B cell (primary cell): ENCODE results near the gene WDR4. TPM values are rescaled to one million over a fixed set of nuclear protein-coding genes. Genes with fewer than 3 reads are reported as not detected.
"Not testable (repeated sequence)": the region's sequence is repeated elsewhere in the genome, so short reads cannot be mapped to it uniquely, and the experiment has no call there.

Experiments
- ATAC-seq: fragments of 200-7000 bp; cut with Tn5 transposase; one replicate; pipeline ENCODE4 v1.10.0; 2021; ENCODE audit warnings: low read depth, mild to moderate bottlenecking, moderate number of reproducible peaks, moderate library complexity
- CTCF ChIA-PET: fragments of 350-600 bp; sonication (Branson Sonifier 250); formaldehyde crosslinking; loops from one replicate; lab custom pipeline; 2021; ENCODE audit warnings: antibody characterized with exemption, inconsistent platforms; lab: Charles Lee
- POLR2A ChIA-PET: fragments of 350-600 bp; sonication (Branson Sonifier 250); formaldehyde crosslinking; loops from one replicate; lab custom pipeline; 2021; ENCODE audit warnings: antibody characterized with exemption; lab: Charles Lee
- DNase-seq: peaks from one replicate; pipeline ENCODE4 v3.0.0; 2013
- H2AFZ ChIP-seq: 2 replicates; pipeline ENCODE4 v1.6.1; 2012; ENCODE audit warnings: mild to moderate bottlenecking, low read depth, low read length; ENCODE audit not compliant: insufficient read depth, poor library complexity, severe bottlenecking
- H3K27ac ChIP-seq, 2 donors: 1 replicate in 1 of 2; 2 replicates in 1 of 2; pipeline ENCODE4 v1.5.1; 2012 to 2013; ENCODE audit warnings: low read length in 2 of 2, mild to moderate bottlenecking in 2 of 2, moderate library complexity in 1 of 2
- H3K27me3 ChIP-seq, 4 experiments: fragments of 200-600 bp in 1 of 4; sonication (generic) in 1 of 4; replicated peaks in 1 of 4; 1 replicate in 2 of 4; 2 replicates in 2 of 4; pipeline versions ENCODE4 v1.6.1 to v1.7.0; 2013 to 2016; ENCODE audit warnings: low read length in 3 of 4, mild to moderate bottlenecking in 2 of 4, mixed read lengths in 1 of 4, moderate library complexity in 1 of 4; ENCODE audit not compliant: insufficient read depth in 4 of 4, control insufficient read depth in 3 of 4; ENCODE audit errors: control extremely low read depth in 1 of 4
- H3K36me3 ChIP-seq, 2 experiments: replicated peaks in 1 of 2; 1 replicate in 1 of 2; 2 replicates in 1 of 2; pipeline versions ENCODE4 v1.6.1 to v1.7.1; 2013; ENCODE audit warnings: low read length in 1 of 2; ENCODE audit not compliant: insufficient read depth in 2 of 2, control insufficient read depth in 1 of 2; ENCODE audit errors: control extremely low read depth in 1 of 2, extremely low read depth in 1 of 2
- H3K4me1 ChIP-seq, 2 donors: fragments of 200-600 bp in 1 of 2; sonication (generic) in 1 of 2; 1 replicate in 1 of 2; 2 replicates in 1 of 2; pipeline versions ENCODE4 v1.5.1 to v1.6.1; 2013 to 2017; ENCODE audit warnings: low read length in 2 of 2; ENCODE audit not compliant: control insufficient read depth in 2 of 2, insufficient read depth in 2 of 2
- H3K4me2 ChIP-seq: replicated peaks from 2 replicates; pipeline ENCODE3; 2012; ENCODE audit warnings: mild to moderate bottlenecking, low read depth, low read length; ENCODE audit not compliant: poor library complexity, severe bottlenecking
- H3K4me3 ChIP-seq, 5 experiments: fragments of 200-600 bp in 1 of 5; sonication (generic) in 1 of 5; 1 replicate in 3 of 5; 2 replicates in 2 of 5; pipeline versions ENCODE4 v1.5.1 to v1.7.0; 2011 to 2016; ENCODE audit warnings: low read length in 4 of 5, mild to moderate bottlenecking in 4 of 5, low read depth in 2 of 5, control low read depth in 1 of 5, moderate library complexity in 1 of 5; ENCODE audit not compliant: insufficient read depth in 1 of 5; ENCODE audit errors: control extremely low read depth in 1 of 5, extremely low read depth in 1 of 5
- H3K79me2 ChIP-seq: fragments of 200-600 bp; sonication (generic); one replicate; pipeline ENCODE4 v1.6.0; 2016; ENCODE audit warnings: low read length; ENCODE audit not compliant: control insufficient read depth, insufficient read depth
- H3K9ac ChIP-seq: fragments of 200-600 bp; sonication (generic); 2 replicates; pipeline ENCODE4 v1.6.1; 2017; ENCODE audit warnings: mild to moderate bottlenecking, low read length, moderate library complexity
- H3K9me3 ChIP-seq, 3 donors: one replicate each; pipeline versions ENCODE4 v1.6.1 to v1.7.1; 2013; ENCODE audit warnings: low read length in 2 of 3; ENCODE audit not compliant: control insufficient read depth in 2 of 3, insufficient read depth in 1 of 3; ENCODE audit errors: control extremely low read depth in 1 of 3
- H4K20me1 ChIP-seq: 2 replicates; pipeline ENCODE4 v1.6.0; 2012; ENCODE audit warnings: mild to moderate bottlenecking, low read length; ENCODE audit not compliant: insufficient read depth, control insufficient read depth, poor library complexity, severe bottlenecking
- H3K27ac Mint-ChIP-seq: one replicate; pipeline ENCODE4 v1.8.0; 2021; ENCODE audit warnings: mixed read lengths
- H3K27me3 Mint-ChIP-seq: one replicate; pipeline ENCODE4 v1.8.0; 2021; ENCODE audit warnings: mixed read lengths
- H3K4me1 Mint-ChIP-seq: one replicate; pipeline ENCODE4 v1.8.0; 2021; ENCODE audit warnings: mixed read lengths
- H3K4me3 Mint-ChIP-seq: one replicate; pipeline ENCODE4 v1.8.0; 2021; ENCODE audit warnings: mixed read lengths
- H3K9me3 Mint-ChIP-seq: one replicate; pipeline ENCODE4 v1.8.0; 2022; ENCODE audit warnings: mixed read lengths; ENCODE audit not compliant: insufficient read depth
- CTCF ChIP-seq: fragments of 200-600 bp; IDR thresholded peaks from one replicate; pipeline ENCODE4 v1.8.0; 2022; ENCODE audit warnings: antibody characterized with exemption, mild to moderate bottlenecking
- EZH2 ChIP-seq: IDR thresholded peaks from 2 replicates; pipeline ENCODE4 v1.6.1; 2012; ENCODE audit warnings: borderline replicate concordance, low read depth, mild to moderate bottlenecking, moderate library complexity, low read length; ENCODE audit not compliant: insufficient read depth, poor library complexity, severe bottlenecking
- WGBS: methylation state at CpG from one replicate; pipeline ENCODE4 v1.1.5; 2013; ENCODE audit warnings: missing lambda C conversion rate; ENCODE audit not compliant: insufficient coverage; 5-methylcytosine and 5-hydroxymethylcytosine counted together
- intact Hi-C: fragments of 100-400 bp; cut with micrococcal nuclease; formaldehyde crosslinking; loops from one replicate; pipeline ENCODE4 v1.10.0; 2022
- polyA plus RNA-seq: library from polyadenylated mRNA; depleted of rRNA; stranded (reverse); fragments of >200 nt; gene quantifications from 2 replicates; pipeline ENCODE4 v1.2.3, GENCODE V29; 2012
- total RNA-seq, 2 donors: library from RNA; stranded (reverse); fragments of 120-200 nt in 1 of 2; gene quantifications; 1 replicate in 1 of 2; 2 replicates in 1 of 2; pipeline versions ENCODE4 v1.2.3 to v1.2.4, GENCODE V29; 2013 to 2022

Gene WDR4
- total and polyA plus RNA-seq, 2 donors (not counting 1 experiment from before 2014, with no cell fraction given) = 17.7 to 40.1 TPM

- TF ChIP-seq EZH2 (no peak), CTCF (no peak)
- Histone ChIP-seq H3K27ac (no peak overlapping the region), H3K27me3 (peaks cover 0 to 2% (median 0%) of the 10 kb centered on the region in 4 experiments), H3K36me3 (no peaks in the 10 kb centered on the region), H3K79me2 (no peaks in the 10 kb centered on the region), H3K9ac (no peak overlapping the region), H3K4me2 (no peak overlapping the region), H4K20me1 (no peaks in the 10 kb centered on the region), H3K4me3 (no peak overlapping the region), H3K4me1 (no peaks in the 10 kb centered on the region), H3K9me3 (peaks cover 0 to 12% (median 2%) of the 10 kb centered on the region in 3 donors), H2AFZ (no peak overlapping the region)
- CTCF ChIA-PET = interaction anchor here (0.7 to 7.2 kb wide), 2 partner anchors 223 to 494 kb away, joined by 4 to 74 read pairs; no protein-coding TSS in a partner anchor
- Mint-ChIP-seq H3K27ac (no peak overlapping the region), H3K27me3 (peaks cover 11% of the 10 kb centered on the region), H3K4me3 (no peak overlapping the region), H3K9me3 (no peaks in the 10 kb centered on the region), H3K4me1 (no peaks in the 10 kb centered on the region)
- intact Hi-C loops = loop anchor here (5.0 to 10.0 kb wide), 2 partner anchors 80 to 223 kb away; no protein-coding TSS in a partner anchor
- POLR2A ChIA-PET = no interaction called here
- ATAC-seq (no peak), DNase-seq (no peak)
- WGBS = no CpG with 5 or more reads among the region's 1 CpG
These were observed 64.1 kb downstream of the WDR4 start for GRCh38 chr21:42815217-42815616.

- H3K27me3 Mint-ChIP-seq = peaks cover 16% of the 10 kb centered on the region
- intact Hi-C loops = loop anchor here (10.0 kb wide), 1 partner anchor 78 kb away; no protein-coding TSS in a partner anchor
- H3K27ac Mint-ChIP-seq, H2AFZ ChIP-seq, H3K79me2 ChIP-seq, ATAC-seq, H3K9ac ChIP-seq, H3K27me3 ChIP-seq, H3K4me1 ChIP-seq, H3K9me3 Mint-ChIP-seq, POLR2A ChIA-PET, H3K36me3 ChIP-seq, H3K4me1 Mint-ChIP-seq, H4K20me1 ChIP-seq, H3K27ac ChIP-seq, DNase-seq, H3K9me3 ChIP-seq, H3K4me3 ChIP-seq, H3K4me2 ChIP-seq, H3K4me3 Mint-ChIP-seq: not testable (repeated sequence)
- WGBS = 33% methylated on average over 2 of the region's 5 CpGs
- CTCF ChIA-PET = interaction anchor here (1.3 kb wide), 1 partner anchor 219 kb away, joined by 3 read pairs; no protein-coding TSS in a partner anchor
These were observed 66.7 kb downstream of the WDR4 start for GRCh38 chr21:42812528-42813241.
